GM12874 (cell line): Measurements from ENCODE around the gene TRIM31.

Experiments
- TF ChIP-seq, protein P1 (sequence below): IDR thresholded peaks from 2 replicates; pipeline ENCODE4 v1.5.1; 2011; ENCODE audit warnings: low read depth, mild to moderate bottlenecking, control low read depth, low read length, moderate library complexity; ENCODE audit not compliant: insufficient read depth

Gene TRIM31

GRCh38 chr6:30060606-30061091, 52.2 kb downstream of the TRIM31 start:
- TF ChIP-seq, protein P1, sequence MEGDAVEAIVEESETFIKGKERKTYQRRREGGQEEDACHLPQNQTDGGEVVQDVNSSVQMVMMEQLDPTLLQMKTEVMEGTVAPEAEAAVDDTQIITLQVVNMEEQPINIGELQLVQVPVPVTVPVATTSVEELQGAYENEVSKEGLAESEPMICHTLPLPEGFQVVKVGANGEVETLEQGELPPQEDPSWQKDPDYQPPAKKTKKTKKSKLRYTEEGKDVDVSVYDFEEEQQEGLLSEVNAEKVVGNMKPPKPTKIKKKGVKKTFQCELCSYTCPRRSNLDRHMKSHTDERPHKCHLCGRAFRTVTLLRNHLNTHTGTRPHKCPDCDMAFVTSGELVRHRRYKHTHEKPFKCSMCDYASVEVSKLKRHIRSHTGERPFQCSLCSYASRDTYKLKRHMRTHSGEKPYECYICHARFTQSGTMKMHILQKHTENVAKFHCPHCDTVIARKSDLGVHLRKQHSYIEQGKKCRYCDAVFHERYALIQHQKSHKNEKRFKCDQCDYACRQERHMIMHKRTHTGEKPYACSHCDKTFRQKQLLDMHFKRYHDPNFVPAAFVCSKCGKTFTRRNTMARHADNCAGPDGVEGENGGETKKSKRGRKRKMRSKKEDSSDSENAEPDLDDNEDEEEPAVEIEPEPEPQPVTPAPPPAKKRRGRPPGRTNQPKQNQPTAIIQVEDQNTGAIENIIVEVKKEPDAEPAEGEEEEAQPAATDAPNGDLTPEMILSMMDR = no peak

DNA sequence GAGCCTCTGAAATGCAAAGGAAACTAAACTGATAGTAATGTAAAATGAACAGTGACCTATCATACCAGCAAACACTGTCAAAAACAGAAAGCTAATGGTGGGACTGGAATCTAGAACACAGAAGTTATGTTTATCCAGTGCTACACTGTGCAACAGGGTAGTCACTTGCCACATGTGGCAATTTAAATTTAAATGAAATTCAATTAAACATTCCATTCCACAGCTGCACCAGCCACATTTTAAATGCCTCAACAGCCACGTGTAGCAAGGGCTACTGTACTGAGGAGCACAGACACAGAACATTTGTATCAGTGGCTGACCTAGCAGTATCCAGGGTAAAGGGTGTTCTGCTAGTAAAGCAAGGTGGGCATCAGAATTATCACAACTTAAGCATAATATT, 57.4 kb downstream of the TRIM31 start:
- TF ChIP-seq, protein P1 = no peak

GRCh38 chr6:30053682-30054081, 59.2 kb downstream of the TRIM31 start:
- TF ChIP-seq, protein P1 = no peak
